SU-DHL-6 (cell line): ENCODE results near the gene SAG.

Experiments used
- H2AFZ ChIP-seq: fragments of 200-600 bp; sonication (generic); 2 replicates; pipeline ENCODE4 v1.6.1; 2014; ENCODE audit warnings: low read depth, mild to moderate bottlenecking, moderate library complexity, mixed read lengths, antibody characterized with exemption, low read length; ENCODE audit not compliant: severe bottlenecking
- H3F3A ChIP-seq: fragments of 200-600 bp; shearing (Covaris generic); 2 replicates; pipeline ENCODE4 v1.6.0; 2016; ENCODE audit warnings: antibody characterized with exemption, mild to moderate bottlenecking; ENCODE audit not compliant: insufficient read depth
- H3K27ac ChIP-seq: fragments of 200-600 bp; sonication (generic); 2 replicates; pipeline ENCODE4 v1.5.1; 2016; ENCODE audit warnings: low read depth, mild to moderate bottlenecking, low read length, moderate library complexity, mixed read lengths
- H3K27me3 ChIP-seq: fragments of 200-600 bp; sonication (generic), shearing (Covaris generic); 2 replicates; pipeline ENCODE4 v1.6.0; 2014; ENCODE audit warnings: mild to moderate bottlenecking, low read length
- H3K36me3 ChIP-seq: fragments of 200-600 bp; sonication (generic); 2 replicates; pipeline ENCODE4 v1.6.1; 2014; ENCODE audit warnings: mild to moderate bottlenecking, low read length, mixed read lengths
- H3K4me2 ChIP-seq: fragments of 300-600, 200-600 bp; shearing (Covaris generic), sonication (generic); 2 replicates; pipeline ENCODE4 v1.6.0; 2014; ENCODE audit warnings: low read length, low read depth, mild to moderate bottlenecking; ENCODE audit not compliant: poor library complexity, severe bottlenecking
- H3K4me3 ChIP-seq: fragments of 200-600 bp; sonication (generic); 2 replicates; pipeline ENCODE4 v1.5.1; 2014; ENCODE audit warnings: antibody characterized with exemption, low read length, mild to moderate bottlenecking, mixed read lengths; ENCODE audit not compliant: insufficient read depth, poor library complexity, severe bottlenecking
- H3K79me2 ChIP-seq: fragments of 200-600 bp; sonication (generic); 2 replicates; pipeline ENCODE4 v1.6.1; 2014; ENCODE audit warnings: mild to moderate bottlenecking, low read length, moderate library complexity; ENCODE audit not compliant: insufficient read depth
- H3K9ac ChIP-seq: fragments of 200-600 bp; sonication (generic); 2 replicates; pipeline ENCODE4 v1.7.0; 2014; ENCODE audit warnings: mild to moderate bottlenecking, low read length
- H3K9me2 ChIP-seq: fragments of 200-600 bp; sonication (generic); replicated peaks from 2 replicates; pipeline ENCODE4 v1.6.1; 2014; ENCODE audit warnings: low read length; ENCODE audit not compliant: insufficient read depth
- H3K9me3 ChIP-seq: fragments of 200-600 bp; sonication (generic); 2 replicates; pipeline ENCODE4 v1.6.1; 2014; ENCODE audit warnings: low read length, mixed read lengths; ENCODE audit not compliant: insufficient read depth
- H4K20me1 ChIP-seq: fragments of 200-600 bp; sonication (generic); 2 replicates; pipeline ENCODE4 v1.6.1; 2014; ENCODE audit warnings: low read depth, mild to moderate bottlenecking, antibody characterized with exemption, low read length, moderate library complexity, mixed read lengths
- EZH2phosphoT487 ChIP-seq: fragments of 200-600 bp; sonication (generic), shearing (Covaris generic); conservative IDR thresholded peaks from 2 replicates; pipeline ENCODE4 v1.6.1; 2018; ENCODE audit warnings: mild to moderate bottlenecking, antibody characterized with exemption, low read length, moderate library complexity, mixed read lengths
- TF ChIP-seq, protein P1 (sequence below): fragments of 200-600 bp; sonication (generic); IDR thresholded peaks from one replicate; pipeline ENCODE4 v1.5.1; 2017; ENCODE audit warnings: antibody characterized with exemption, mild to moderate bottlenecking, low read length, moderate library complexity; ENCODE audit not compliant: insufficient read depth, poor library complexity, severe bottlenecking

The SAG gene

DNA sequence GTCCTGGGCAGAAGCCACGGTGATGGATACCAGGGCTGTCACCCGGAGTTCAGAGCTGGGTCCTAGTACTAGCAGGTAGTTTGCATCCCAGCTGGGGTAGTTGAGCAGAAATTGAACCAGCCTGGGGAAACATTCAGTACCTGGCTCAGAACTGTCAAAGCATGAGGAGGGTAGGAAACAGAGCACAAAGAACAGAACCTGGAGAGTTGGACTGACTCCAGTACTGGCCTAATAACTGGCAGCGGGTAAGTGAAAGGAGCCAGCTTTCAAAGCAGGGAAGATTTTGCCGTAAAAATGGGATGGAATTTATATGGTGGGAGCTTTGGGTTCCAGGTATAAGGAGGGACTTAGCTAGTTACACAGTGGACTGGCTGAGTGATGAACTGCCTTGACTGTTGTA is 32.4 kb upstream of the SAG start:
- no peaks in the 10 kb centered on the region for H3K79me2 ChIP-seq
- H3K4me2 ChIP-seq: no peak overlapping the region
- no peak for TF ChIP-seq EZH2phosphoT487
- TF ChIP-seq, protein P1, sequence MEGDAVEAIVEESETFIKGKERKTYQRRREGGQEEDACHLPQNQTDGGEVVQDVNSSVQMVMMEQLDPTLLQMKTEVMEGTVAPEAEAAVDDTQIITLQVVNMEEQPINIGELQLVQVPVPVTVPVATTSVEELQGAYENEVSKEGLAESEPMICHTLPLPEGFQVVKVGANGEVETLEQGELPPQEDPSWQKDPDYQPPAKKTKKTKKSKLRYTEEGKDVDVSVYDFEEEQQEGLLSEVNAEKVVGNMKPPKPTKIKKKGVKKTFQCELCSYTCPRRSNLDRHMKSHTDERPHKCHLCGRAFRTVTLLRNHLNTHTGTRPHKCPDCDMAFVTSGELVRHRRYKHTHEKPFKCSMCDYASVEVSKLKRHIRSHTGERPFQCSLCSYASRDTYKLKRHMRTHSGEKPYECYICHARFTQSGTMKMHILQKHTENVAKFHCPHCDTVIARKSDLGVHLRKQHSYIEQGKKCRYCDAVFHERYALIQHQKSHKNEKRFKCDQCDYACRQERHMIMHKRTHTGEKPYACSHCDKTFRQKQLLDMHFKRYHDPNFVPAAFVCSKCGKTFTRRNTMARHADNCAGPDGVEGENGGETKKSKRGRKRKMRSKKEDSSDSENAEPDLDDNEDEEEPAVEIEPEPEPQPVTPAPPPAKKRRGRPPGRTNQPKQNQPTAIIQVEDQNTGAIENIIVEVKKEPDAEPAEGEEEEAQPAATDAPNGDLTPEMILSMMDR: no peak
- no peak overlapping the region for H2AFZ ChIP-seq
- H3K9me2 ChIP-seq: no peaks in the 10 kb centered on the region
- no peaks in the 10 kb centered on the region for H3K9me3 ChIP-seq
- no peaks in the 10 kb centered on the region for H3K27me3 ChIP-seq
- H3K4me3 ChIP-seq: no peak overlapping the region
- H4K20me1 ChIP-seq: no peaks in the 10 kb centered on the region
- no peak overlapping the region for H3K27ac ChIP-seq
- H3F3A ChIP-seq: no peaks in the 10 kb centered on the region
- H3K9ac ChIP-seq: no peak overlapping the region
- H3K36me3 ChIP-seq: peaks cover 43% of the 10 kb centered on the region

DNA sequence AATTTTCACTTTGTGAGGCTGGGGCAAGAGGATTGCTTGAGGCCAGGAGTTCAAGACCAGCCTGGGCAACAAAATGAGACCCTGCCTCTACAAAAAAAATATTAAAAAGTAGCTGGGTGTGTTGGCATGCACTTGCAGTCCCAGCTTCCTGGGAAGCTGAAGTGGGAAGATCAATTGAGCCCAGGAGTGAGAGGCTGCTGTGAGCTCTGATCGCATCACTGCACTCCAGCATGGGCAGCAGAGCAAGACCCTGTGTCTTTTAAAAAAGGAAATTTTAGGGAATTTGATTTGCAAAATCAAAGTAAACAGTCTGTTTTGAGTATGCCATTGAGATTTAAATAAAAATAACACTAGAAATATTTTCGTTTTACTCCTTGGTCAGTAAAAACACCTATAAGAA is 28.7 kb upstream of the SAG start:
- no peaks in the 10 kb centered on the region for H4K20me1 ChIP-seq
- H3K27ac ChIP-seq: no peak overlapping the region
- H2AFZ ChIP-seq: no peak overlapping the region
- H3K4me2 ChIP-seq: no peak overlapping the region
- no peaks in the 10 kb centered on the region for H3K79me2 ChIP-seq
- peaks cover 45% of the 10 kb centered on the region for H3K36me3 ChIP-seq
- H3K9me2 ChIP-seq: no peaks in the 10 kb centered on the region
- H3F3A ChIP-seq: no peaks in the 10 kb centered on the region
- TF ChIP-seq EZH2phosphoT487: no peak
- TF ChIP-seq, protein P1: no peak
- no peaks in the 10 kb centered on the region for H3K9me3 ChIP-seq
- no peaks in the 10 kb centered on the region for H3K27me3 ChIP-seq
- H3K4me3 ChIP-seq: no peak overlapping the region
- no peak overlapping the region for H3K9ac ChIP-seq

DNA sequence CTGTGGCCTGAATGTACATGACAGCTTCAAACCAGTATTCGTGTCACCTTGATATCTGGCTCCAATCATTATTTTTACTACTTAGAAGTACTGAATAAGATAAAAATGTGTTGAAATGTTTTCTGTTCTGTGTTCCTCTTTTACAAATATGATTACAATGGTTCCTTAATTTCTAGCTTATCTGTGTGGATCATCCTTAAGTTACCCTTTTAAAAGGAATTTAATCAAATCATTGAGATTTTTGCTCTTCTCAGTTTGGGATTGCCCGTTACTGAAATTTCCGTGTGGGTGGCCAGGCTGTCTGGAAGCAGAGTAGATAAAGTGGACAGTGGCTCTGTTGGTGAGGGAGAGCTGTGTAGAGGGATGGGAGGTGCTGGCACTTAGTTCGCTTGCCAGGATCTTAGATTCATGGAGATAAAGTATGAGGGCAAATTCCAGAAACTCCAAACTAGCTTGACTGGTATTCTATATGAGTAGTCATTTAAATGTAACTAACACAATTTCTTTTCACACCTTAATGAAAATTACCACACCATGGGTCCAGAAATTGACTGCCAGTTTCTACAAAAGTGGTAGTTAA is 27.4 kb upstream of the SAG start:
- Histone ChIP-seq H2AFZ (no peak overlapping the region), H3K79me2 (no peaks in the 10 kb centered on the region), H3K27me3 (no peaks in the 10 kb centered on the region), H3K36me3 (peaks cover 43% of the 10 kb centered on the region; the same call in 1 of the 2 replicates), H4K20me1 (no peaks in the 10 kb centered on the region), H3F3A (no peaks in the 10 kb centered on the region), H3K9ac (no peak overlapping the region), H3K4me3 (no peak overlapping the region), H3K9me2 (no peaks in the 10 kb centered on the region), H3K27ac (no peak overlapping the region), H3K4me2 (no peak overlapping the region), H3K9me3 (no peaks in the 10 kb centered on the region)
- TF ChIP-seq, protein P1: no peak
